ENCODE data around the gene SLC49A4.

Gene SLC49A4

GRCh38 chr3:122767540-122768372 is 27.1 kb upstream of the SLC49A4 start:
- Histone ChIP-seq H3K9me2 (ENCODE audit: low read depth, low read length) (no peaks in the 10 kb centered on the region), H3K9me3 (ENCODE audit: low read length) (no peaks in the 10 kb centered on the region), H3K79me2 (ENCODE audit: insufficient read depth, low read length) (no peaks in the 10 kb centered on the region), H3K9ac (ENCODE audit: low read length) (no peak overlapping the region), H4K20me1 (ENCODE audit: insufficient read depth, low read length) (no peaks in the 10 kb centered on the region), H3K4me2 (ENCODE audit: low read length) (no peak overlapping the region), H3F3A (ENCODE audit: insufficient read depth, low read length) (0 out of 2 replicates have a peak, but pooled peaks cover 4% of the 10 kb centered on the region), H3K4me1 (ENCODE audit: insufficient read depth, low read length, severe bottlenecking) (no peaks in the 10 kb centered on the region), H3K27me3 (ENCODE audit: insufficient read depth, low read length) (no peaks in the 10 kb centered on the region), H3K36me3 (ENCODE audit: insufficient read depth, low read length) (peaks cover 17% of the 10 kb centered on the region; the same call in 1 of the 2 replicates), H3K4me3 (ENCODE audit: low read depth, low read length, poor library complexity, severe bottlenecking) (no peak overlapping the region), H3K27ac (ENCODE audit: low read depth, low read length, poor library complexity, severe bottlenecking) (no peak overlapping the region), H2AFZ (ENCODE audit: low read length) (no peak overlapping the region)
- TF ChIP-seq CTCF (IDR thresholded peaks at IDR 0.05; ENCODE audit: low read length), result no peak
- no peak for TF ChIP-seq EZH2 (IDR thresholded peaks at IDR 0.05; ENCODE audit: borderline replicate concordance, low read length)

GRCh38 chr3:122770521-122771202 is 24.2 kb upstream of the SLC49A4 start:
- no peaks in the 10 kb centered on the region for H4K20me1 ChIP-seq (ENCODE audit: insufficient read depth, low read length)
- no peak overlapping the region for H3K27ac ChIP-seq (ENCODE audit: low read depth, low read length, poor library complexity, severe bottlenecking)
- H3F3A ChIP-seq (ENCODE audit: insufficient read depth, low read length), result 0 out of 2 replicates have a peak, but pooled peaks cover 4% of the 10 kb centered on the region
- peaks cover 12% of the 10 kb centered on the region for H3K36me3 ChIP-seq (ENCODE audit: insufficient read depth, low read length)
- H3K4me1 ChIP-seq (ENCODE audit: insufficient read depth, low read length, severe bottlenecking), result no peaks in the 10 kb centered on the region
- no peaks in the 10 kb centered on the region for H3K9me3 ChIP-seq (ENCODE audit: low read length)
- no peaks in the 10 kb centered on the region for H3K27me3 ChIP-seq (ENCODE audit: insufficient read depth, low read length)
- no peak overlapping the region for H2AFZ ChIP-seq (ENCODE audit: low read length)
- H3K9me2 ChIP-seq (ENCODE audit: low read depth, low read length), result no peaks in the 10 kb centered on the region
- no peak overlapping the region for H3K4me2 ChIP-seq (ENCODE audit: low read length)
- H3K4me3 ChIP-seq (ENCODE audit: low read depth, low read length, poor library complexity, severe bottlenecking), result no peak overlapping the region
- TF ChIP-seq EZH2 (IDR thresholded peaks at IDR 0.05; ENCODE audit: borderline replicate concordance, low read length), result no peak
- TF ChIP-seq CTCF (IDR thresholded peaks at IDR 0.05; ENCODE audit: low read length), result no peak
- H3K79me2 ChIP-seq (ENCODE audit: insufficient read depth, low read length), result no peaks in the 10 kb centered on the region
- H3K9ac ChIP-seq (ENCODE audit: low read length), result no peak overlapping the region

GRCh38 chr3:122772827-122773226 is 22.0 kb upstream of the SLC49A4 start:
- H3K36me3 ChIP-seq (ENCODE audit: insufficient read depth, low read length), result peaks cover 9% of the 10 kb centered on the region
- no peaks in the 10 kb centered on the region for H3K9me3 ChIP-seq (ENCODE audit: low read length)
- TF ChIP-seq EZH2 (IDR thresholded peaks at IDR 0.05; ENCODE audit: borderline replicate concordance, low read length) (no peak), CTCF (IDR thresholded peaks at IDR 0.05; ENCODE audit: low read length) (no peak)
- H3K9ac ChIP-seq (ENCODE audit: low read length), result no peak overlapping the region
- no peaks in the 10 kb centered on the region for H4K20me1 ChIP-seq (ENCODE audit: insufficient read depth, low read length)
- H3K4me2 ChIP-seq (ENCODE audit: low read length), result no peak overlapping the region
- no peaks in the 10 kb centered on the region for H3K79me2 ChIP-seq (ENCODE audit: insufficient read depth, low read length)
- H3K27ac ChIP-seq (ENCODE audit: low read depth, low read length, poor library complexity, severe bottlenecking), result no peak overlapping the region
- H2AFZ ChIP-seq (ENCODE audit: low read length), result no peak overlapping the region
- no peaks in the 10 kb centered on the region for H3K9me2 ChIP-seq (ENCODE audit: low read depth, low read length)
- no peak overlapping the region for H3K4me3 ChIP-seq (ENCODE audit: low read depth, low read length, poor library complexity, severe bottlenecking)
- no peaks in the 10 kb centered on the region for H3K27me3 ChIP-seq (ENCODE audit: insufficient read depth, low read length)
- H3K4me1 ChIP-seq (ENCODE audit: insufficient read depth, low read length, severe bottlenecking), result no peaks in the 10 kb centered on the region
- 0 out of 2 replicates have a peak, but pooled peaks cover 4% of the 10 kb centered on the region for H3F3A ChIP-seq (ENCODE audit: insufficient read depth, low read length)
